ENCODE data around the gene UPP1. TPM values are rescaled to one million over a fixed set of nuclear protein-coding genes. Genes with fewer than 3 reads are reported as not detected.

The UPP1 gene
- total and polyA plus RNA-seq, 10 of the 15 experiments (the other 5 are each of a cell fraction or from before 2014, with no cell fraction given): 0.93 to 7.9 (median 3.8) TPM

DNA sequence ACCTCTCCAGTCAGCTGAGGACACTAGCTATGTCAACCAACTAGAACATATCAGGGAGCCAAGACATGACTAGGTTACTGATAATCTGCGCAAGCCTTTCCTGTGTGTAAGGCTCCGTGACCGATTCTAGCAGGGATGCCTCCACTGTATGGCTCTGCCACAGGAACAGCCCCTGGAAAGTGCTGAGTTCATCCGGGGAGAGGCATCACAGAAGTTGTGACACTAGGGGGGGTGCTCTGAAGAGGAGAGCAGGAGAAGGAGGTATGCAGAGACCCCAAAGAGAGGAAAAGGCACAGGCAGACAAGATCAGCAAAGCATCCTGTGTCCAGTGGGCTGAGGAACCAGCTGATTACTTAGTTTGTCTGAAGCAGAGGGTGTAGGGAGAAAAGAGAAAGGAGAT, 13.5 kb downstream of the UPP1 start (continued):
- TF ChIP-seq, protein P1, sequence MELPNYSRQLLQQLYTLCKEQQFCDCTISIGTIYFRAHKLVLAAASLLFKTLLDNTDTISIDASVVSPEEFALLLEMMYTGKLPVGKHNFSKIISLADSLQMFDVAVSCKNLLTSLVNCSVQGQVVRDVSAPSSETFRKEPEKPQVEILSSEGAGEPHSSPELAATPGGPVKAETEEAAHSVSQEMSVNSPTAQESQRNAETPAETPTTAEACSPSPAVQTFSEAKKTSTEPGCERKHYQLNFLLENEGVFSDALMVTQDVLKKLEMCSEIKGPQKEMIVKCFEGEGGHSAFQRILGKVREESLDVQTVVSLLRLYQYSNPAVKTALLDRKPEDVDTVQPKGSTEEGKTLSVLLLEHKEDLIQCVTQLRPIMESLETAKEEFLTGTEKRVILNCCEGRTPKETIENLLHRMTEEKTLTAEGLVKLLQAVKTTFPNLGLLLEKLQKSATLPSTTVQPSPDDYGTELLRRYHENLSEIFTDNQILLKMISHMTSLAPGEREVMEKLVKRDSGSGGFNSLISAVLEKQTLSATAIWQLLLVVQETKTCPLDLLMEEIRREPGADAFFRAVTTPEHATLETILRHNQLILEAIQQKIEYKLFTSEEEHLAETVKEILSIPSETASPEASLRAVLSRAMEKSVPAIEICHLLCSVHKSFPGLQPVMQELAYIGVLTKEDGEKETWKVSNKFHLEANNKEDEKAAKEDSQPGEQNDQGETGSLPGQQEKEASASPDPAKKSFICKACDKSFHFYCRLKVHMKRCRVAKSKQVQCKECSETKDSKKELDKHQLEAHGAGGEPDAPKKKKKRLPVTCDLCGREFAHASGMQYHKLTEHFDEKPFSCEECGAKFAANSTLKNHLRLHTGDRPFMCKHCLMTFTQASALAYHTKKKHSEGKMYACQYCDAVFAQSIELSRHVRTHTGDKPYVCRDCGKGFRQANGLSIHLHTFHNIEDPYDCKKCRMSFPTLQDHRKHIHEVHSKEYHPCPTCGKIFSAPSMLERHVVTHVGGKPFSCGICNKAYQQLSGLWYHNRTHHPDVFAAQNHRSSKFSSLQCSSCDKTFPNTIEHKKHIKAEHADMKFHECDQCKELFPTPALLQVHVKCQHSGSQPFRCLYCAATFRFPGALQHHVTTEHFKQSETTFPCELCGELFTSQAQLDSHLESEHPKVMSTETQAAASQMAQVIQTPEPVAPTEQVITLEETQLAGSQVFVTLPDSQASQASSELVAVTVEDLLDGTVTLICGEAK (IDR thresholded peaks at IDR 0.05; ENCODE audit: borderline replicate concordance): no peak
- no peak for TF ChIP-seq NFXL1 (IDR thresholded peaks at IDR 0.05; ENCODE audit: borderline replicate concordance)
- no peak for TF ChIP-seq EZH2 (IDR thresholded peaks at IDR 0.05; ENCODE audit: borderline replicate concordance, control insufficient read depth, low read depth, low read length)

DNA sequence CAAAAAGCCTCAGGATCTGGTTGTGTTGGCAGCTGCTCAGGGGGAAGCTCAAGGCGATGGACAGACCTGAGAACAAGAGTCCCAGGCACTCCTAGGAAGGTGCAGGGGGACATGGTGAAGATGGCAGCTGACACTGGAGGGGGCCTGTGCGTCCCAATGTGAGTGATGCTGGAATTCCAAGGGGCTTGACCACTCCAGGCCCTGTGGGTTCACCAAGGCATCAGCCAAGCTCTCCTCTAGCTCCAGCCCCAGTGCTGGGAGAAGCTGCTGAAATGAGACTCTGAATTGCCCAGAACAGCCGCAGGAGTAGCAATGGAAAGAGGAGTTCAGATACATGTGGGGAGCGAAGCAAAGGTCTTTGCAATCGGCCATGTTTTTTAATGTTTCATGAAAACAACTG, 16.0 kb downstream of the UPP1 start:
- H2AFZ ChIP-seq (ENCODE audit: control insufficient read depth, low read depth, low read length): no peak overlapping the region
- H3K27me3 ChIP-seq (replicated peaks in 1 of 2; ENCODE audit: control insufficient read depth in 2 of 2, insufficient read depth in 2 of 2, low read length in 1 of 2): no peaks in the 10 kb centered on the region
- H3K9me3 ChIP-seq (replicated peaks; ENCODE audit: control insufficient read depth, insufficient read depth, low read length): no peaks in the 10 kb centered on the region
- no peaks in the 10 kb centered on the region for H4K20me1 ChIP-seq (ENCODE audit: control insufficient read depth, insufficient read depth)
- no peak overlapping the region for H3K4me2 ChIP-seq (ENCODE audit: control insufficient read depth, insufficient read depth)
- SMC1A ChIA-PET (ENCODE audit: uncharacterized antibody, unreplicated experiment): interaction anchor here (1.2 to 1.6 kb wide), 3 partner anchors 20 to 160 kb away, joined by 3 to 5 read pairs (median 4); no protein-coding TSS in a partner anchor
- 62% methylated on average over 5 of the region's 5 CpGs for whole genome bisulfite sequencing (ENCODE audit: insufficient coverage, insufficient replicate concordance, low lambda C conversion rate, missing lambda C conversion rate)
- CTCF ChIA-PET: interaction anchor here (0.6 to 11.4 kb wide), 3 partner anchors 17 to 136 kb away, joined by 3 to 210 read pairs (median 3); no protein-coding TSS in a partner anchor
- RAD21 ChIA-PET (ENCODE audit: unreplicated experiment): interaction anchor here (2.5 to 7.0 kb wide), 2 partner anchors 113 to 161 kb away, joined by 11 to 79 read pairs; no protein-coding TSS in a partner anchor
- H3K4me1 ChIP-seq (ENCODE audit: control insufficient read depth, insufficient read depth, low read length): no peaks in the 10 kb centered on the region
- no peak for ATAC-seq
- BruUV-seq (replicated peaks): no TSS peak
- H3K4me3 ChIP-seq: no peak overlapping the region
- POLR2A ChIA-PET: no interaction called here
- no peak for DNase-seq (ENCODE audit: low read depth, low spot score)
- no peak for FAIRE-seq
- H3K27ac ChIP-seq (ENCODE audit: control insufficient read depth, insufficient read depth): no peak overlapping the region
- in situ Hi-C loops (cut with MboI): loop anchor here (5.0 kb wide), 1 partner anchor 113 kb away; no protein-coding TSS in a partner anchor
- H3K79me2 ChIP-seq (ENCODE audit: control insufficient read depth, insufficient read depth, low read length): no peaks in the 10 kb centered on the region
- H3K9ac ChIP-seq (ENCODE audit: control insufficient read depth, insufficient read depth, low read length): no peak overlapping the region
- intact Hi-C loops (cut with micrococcal nuclease; ENCODE audit: unreplicated experiment): no loop called here
- H3K36me3 ChIP-seq (ENCODE audit: control insufficient read depth in 2 of 2, insufficient read depth in 2 of 2, low read length in 1 of 2): no peaks in the 10 kb centered on the region
- no peak for TF ChIP-seq FOXM1 (IDR thresholded peaks at IDR 0.05; ENCODE audit: low read depth, low read length)
- no peak for TF ChIP-seq TAF1 (IDR thresholded peaks at IDR 0.05; ENCODE audit: borderline replicate concordance, low read depth, low read length)
- no peak for TF ChIP-seq TCF12 (IDR thresholded peaks at IDR 0.05; ENCODE audit: low read depth, low read length)
- TF ChIP-seq, protein P2, sequence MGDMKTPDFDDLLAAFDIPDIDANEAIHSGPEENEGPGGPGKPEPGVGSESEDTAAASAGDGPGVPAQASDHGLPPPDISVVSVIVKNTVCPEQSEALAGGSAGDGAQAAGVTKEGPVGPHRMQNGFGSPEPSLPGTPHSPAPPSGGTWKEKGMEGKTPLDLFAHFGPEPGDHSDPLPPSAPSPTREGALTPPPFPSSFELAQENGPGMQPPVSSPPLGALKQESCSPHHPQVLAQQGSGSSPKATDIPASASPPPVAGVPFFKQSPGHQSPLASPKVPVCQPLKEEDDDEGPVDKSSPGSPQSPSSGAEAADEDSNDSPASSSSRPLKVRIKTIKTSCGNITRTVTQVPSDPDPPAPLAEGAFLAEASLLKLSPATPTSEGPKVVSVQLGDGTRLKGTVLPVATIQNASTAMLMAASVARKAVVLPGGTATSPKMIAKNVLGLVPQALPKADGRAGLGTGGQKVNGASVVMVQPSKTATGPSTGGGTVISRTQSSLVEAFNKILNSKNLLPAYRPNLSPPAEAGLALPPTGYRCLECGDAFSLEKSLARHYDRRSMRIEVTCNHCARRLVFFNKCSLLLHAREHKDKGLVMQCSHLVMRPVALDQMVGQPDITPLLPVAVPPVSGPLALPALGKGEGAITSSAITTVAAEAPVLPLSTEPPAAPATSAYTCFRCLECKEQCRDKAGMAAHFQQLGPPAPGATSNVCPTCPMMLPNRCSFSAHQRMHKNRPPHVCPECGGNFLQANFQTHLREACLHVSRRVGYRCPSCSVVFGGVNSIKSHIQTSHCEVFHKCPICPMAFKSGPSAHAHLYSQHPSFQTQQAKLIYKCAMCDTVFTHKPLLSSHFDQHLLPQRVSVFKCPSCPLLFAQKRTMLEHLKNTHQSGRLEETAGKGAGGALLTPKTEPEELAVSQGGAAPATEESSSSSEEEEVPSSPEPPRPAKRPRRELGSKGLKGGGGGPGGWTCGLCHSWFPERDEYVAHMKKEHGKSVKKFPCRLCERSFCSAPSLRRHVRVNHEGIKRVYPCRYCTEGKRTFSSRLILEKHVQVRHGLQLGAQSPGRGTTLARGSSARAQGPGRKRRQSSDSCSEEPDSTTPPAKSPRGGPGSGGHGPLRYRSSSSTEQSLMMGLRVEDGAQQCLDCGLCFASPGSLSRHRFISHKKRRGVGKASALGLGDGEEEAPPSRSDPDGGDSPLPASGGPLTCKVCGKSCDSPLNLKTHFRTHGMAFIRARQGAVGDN (IDR thresholded peaks at IDR 0.05): no peak
- no peak for TF ChIP-seq ZNF622 (IDR thresholded peaks at IDR 0.05)
- no peak for TF ChIP-seq RFX5 (IDR thresholded peaks at IDR 0.05; ENCODE audit: low read depth, low read length)
